A549 (cell line): ENCODE data around the gene BMX.

Experiments
- EP300 ChIP-seq, 2 experiments: fragments of >200 bp; sonication (Bioruptor Twin); formaldehyde crosslinking; IDR thresholded peaks; 2 replicates in 1 of 2; 3 replicates in 1 of 2; pipeline ENCODE4 v1.6.1; 2016 to 2017
- ESRRA ChIP-seq: fragments of 150-350 bp; IDR thresholded peaks from 2 replicates; pipeline ENCODE4 v1.6.1; 2014; ENCODE audit warnings: mild to moderate bottlenecking, low read length, borderline replicate concordance
- POLR2A ChIP-seq: IDR thresholded peaks from 2 replicates; pipeline ENCODE4 v1.6.1; 2012; ENCODE audit warnings: mild to moderate bottlenecking, low read length
- USF2 ChIP-seq: fragments of 450-650 bp; IDR thresholded peaks from 2 replicates; pipeline ENCODE4 v1.6.1; 2014; ENCODE audit warnings: antibody characterized with exemption
- TF ChIP-seq, protein P1 (sequence below): fragments of >200 bp; sonication (Bioruptor Twin); formaldehyde crosslinking; IDR thresholded peaks from 3 replicates; pipeline ENCODE4 v1.5.1; 2016
- TF ChIP-seq, protein P2 (sequence below): IDR thresholded peaks from 2 replicates; pipeline ENCODE4 v1.6.1; 2012

- TF ChIP-seq, protein P1, sequence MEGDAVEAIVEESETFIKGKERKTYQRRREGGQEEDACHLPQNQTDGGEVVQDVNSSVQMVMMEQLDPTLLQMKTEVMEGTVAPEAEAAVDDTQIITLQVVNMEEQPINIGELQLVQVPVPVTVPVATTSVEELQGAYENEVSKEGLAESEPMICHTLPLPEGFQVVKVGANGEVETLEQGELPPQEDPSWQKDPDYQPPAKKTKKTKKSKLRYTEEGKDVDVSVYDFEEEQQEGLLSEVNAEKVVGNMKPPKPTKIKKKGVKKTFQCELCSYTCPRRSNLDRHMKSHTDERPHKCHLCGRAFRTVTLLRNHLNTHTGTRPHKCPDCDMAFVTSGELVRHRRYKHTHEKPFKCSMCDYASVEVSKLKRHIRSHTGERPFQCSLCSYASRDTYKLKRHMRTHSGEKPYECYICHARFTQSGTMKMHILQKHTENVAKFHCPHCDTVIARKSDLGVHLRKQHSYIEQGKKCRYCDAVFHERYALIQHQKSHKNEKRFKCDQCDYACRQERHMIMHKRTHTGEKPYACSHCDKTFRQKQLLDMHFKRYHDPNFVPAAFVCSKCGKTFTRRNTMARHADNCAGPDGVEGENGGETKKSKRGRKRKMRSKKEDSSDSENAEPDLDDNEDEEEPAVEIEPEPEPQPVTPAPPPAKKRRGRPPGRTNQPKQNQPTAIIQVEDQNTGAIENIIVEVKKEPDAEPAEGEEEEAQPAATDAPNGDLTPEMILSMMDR: no peak
- TF ChIP-seq POLR2A (no peak), EP300 (IDR thresholded peaks at IDR 0.05) (no peak), USF2 (no peak), ESRRA (no peak)
- TF ChIP-seq, protein P2, sequence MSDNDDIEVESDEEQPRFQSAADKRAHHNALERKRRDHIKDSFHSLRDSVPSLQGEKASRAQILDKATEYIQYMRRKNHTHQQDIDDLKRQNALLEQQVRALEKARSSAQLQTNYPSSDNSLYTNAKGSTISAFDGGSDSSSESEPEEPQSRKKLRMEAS: no peak
These were observed 9.2 kb downstream of the BMX start for GRCh38 chrX:15509845-15510244.
